Adipocyte (in vitro differentiated cells): ENCODE data around the gene ADTRP.

ENCODE experiments used
- DNase-seq: peaks from one replicate; pipeline ENCODE4 v3.0.0-alpha.2; 2015; ENCODE audit warnings: low read depth
- H3K27me3 ChIP-seq: replicated peaks from 2 replicates; pipeline ENCODE4 v1.7.0; 2013; ENCODE audit warnings: mild to moderate bottlenecking, low read length, moderate library complexity; ENCODE audit not compliant: control insufficient read depth, insufficient read depth
- H3K36me3 ChIP-seq: 2 replicates; pipeline ENCODE4 v1.7.0; 2013; ENCODE audit warnings: low read length, mild to moderate bottlenecking, moderate library complexity; ENCODE audit not compliant: control insufficient read depth, insufficient read depth, severe bottlenecking
- H3K4me1 ChIP-seq: 2 replicates; pipeline ENCODE4 v1.7.0; 2013; ENCODE audit warnings: mild to moderate bottlenecking, low read length, moderate library complexity; ENCODE audit not compliant: control insufficient read depth, insufficient read depth
- H3K4me3 ChIP-seq: 2 replicates; pipeline ENCODE4 v1.7.0; 2013; ENCODE audit warnings: mild to moderate bottlenecking, low read length, moderate library complexity
- H3K9ac ChIP-seq: 2 replicates; pipeline ENCODE4 v1.7.0; 2013; ENCODE audit warnings: mild to moderate bottlenecking, low read length, moderate library complexity
- H3K9me3 ChIP-seq: 2 replicates; pipeline ENCODE4 v1.7.0; 2013; ENCODE audit warnings: mild to moderate bottlenecking, low read length, moderate library complexity; ENCODE audit not compliant: control insufficient read depth

Gene ADTRP

GRCh38 chr6:11778648-11779328 is at the start of gene ADTRP:
Gene ADTRP (minus strand): TSS chr6:11778803. CDS start chr6:11778759, 44 bp downstream.
- Histone ChIP-seq H3K27me3 (no peaks in the 10 kb centered on the region), H3K9me3 (no peaks in the 10 kb centered on the region), H3K36me3 (no peaks in the 10 kb centered on the region), H3K4me1 (peaks cover 17% of the 10 kb centered on the region), H3K9ac (no peak within 1 kb of the TSS), H3K4me3 (no peak within 1 kb of the TSS)
- no peak for DNase-seq

DNA sequence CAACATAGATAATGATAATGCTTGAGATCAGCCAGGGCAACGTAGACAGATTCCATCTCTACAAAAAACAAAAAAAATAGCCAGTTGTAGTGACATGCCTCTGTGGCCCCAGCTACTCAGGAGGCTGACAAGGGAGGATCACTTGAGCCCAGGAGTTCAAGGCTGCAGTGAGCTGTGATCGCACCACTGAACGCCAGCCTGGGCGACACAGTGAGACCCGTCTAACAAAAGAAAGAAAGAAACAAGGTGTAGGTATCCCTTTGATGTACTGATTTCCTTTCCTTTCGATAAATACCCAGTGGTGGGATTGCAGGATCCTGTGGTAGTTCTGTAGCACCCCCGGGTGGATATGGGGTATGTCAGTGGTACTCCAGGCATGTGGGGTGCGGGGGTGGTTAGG is 48.2 kb upstream of the ADTRP start:
- no peaks in the 10 kb centered on the region for H3K4me1 ChIP-seq
- no peak for DNase-seq
- H3K36me3 ChIP-seq: no peaks in the 10 kb centered on the region
- no peak overlapping the region for H3K4me3 ChIP-seq
- H3K27me3 ChIP-seq: no peaks in the 10 kb centered on the region
- H3K9me3 ChIP-seq: no peaks in the 10 kb centered on the region
- no peak overlapping the region for H3K9ac ChIP-seq

DNA sequence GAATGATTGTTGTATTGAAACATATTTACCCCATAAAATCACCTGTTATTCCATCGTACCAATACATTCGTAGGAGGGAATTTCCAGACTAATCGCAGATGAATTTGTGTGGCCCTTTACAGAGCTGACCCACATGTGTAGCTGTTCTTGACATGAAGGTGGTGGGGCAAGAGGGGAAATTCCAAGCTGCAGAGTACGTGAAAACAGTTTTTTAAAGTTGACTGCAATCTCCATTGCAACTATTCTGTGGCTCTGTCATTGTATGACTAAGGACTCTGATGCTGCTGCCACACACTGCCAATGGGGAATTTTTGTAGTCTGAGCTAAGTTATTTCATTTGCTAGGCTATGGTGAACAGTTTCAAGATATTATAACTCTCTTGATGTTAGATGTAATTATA is 46.4 kb upstream of the ADTRP start:
- no peaks in the 10 kb centered on the region for H3K36me3 ChIP-seq
- H3K27me3 ChIP-seq: no peaks in the 10 kb centered on the region
- no peaks in the 10 kb centered on the region for H3K4me1 ChIP-seq
- DNase-seq: peak; percentile 17
- no peak overlapping the region for H3K4me3 ChIP-seq
- H3K9me3 ChIP-seq: no peaks in the 10 kb centered on the region
- no peak overlapping the region for H3K9ac ChIP-seq

GRCh38 chr6:11822346-11822745 is 43.7 kb upstream of the ADTRP start:
- no peak overlapping the region for H3K9ac ChIP-seq
- DNase-seq: no peak
- H3K4me1 ChIP-seq: no peaks in the 10 kb centered on the region
- H3K9me3 ChIP-seq: no peaks in the 10 kb centered on the region
- H3K4me3 ChIP-seq: no peak overlapping the region
- H3K36me3 ChIP-seq: no peaks in the 10 kb centered on the region
- no peaks in the 10 kb centered on the region for H3K27me3 ChIP-seq

- no peak for DNase-seq
- no peak overlapping the region for H3K9ac ChIP-seq
Observed at GRCh38 chr6:11821781-11822180, 43.2 kb upstream of the ADTRP start.

GRCh38 chr6:11820821-11821220 is 42.2 kb upstream of the ADTRP start:
- no peaks in the 10 kb centered on the region for H3K36me3 ChIP-seq
- H3K9me3 ChIP-seq: no peaks in the 10 kb centered on the region
- no peaks in the 10 kb centered on the region for H3K4me1 ChIP-seq
- H3K4me3 ChIP-seq: no peak overlapping the region
- no peak overlapping the region for H3K9ac ChIP-seq
- DNase-seq: no peak
- H3K27me3 ChIP-seq: no peaks in the 10 kb centered on the region

More at GRCh38 chr6:11821781-11822180, 43.2 kb upstream of the ADTRP start:
- Histone ChIP-seq H3K27me3 (no peaks in the 10 kb centered on the region), H3K36me3 (no peaks in the 10 kb centered on the region), H3K4me3 (no peak overlapping the region), H3K4me1 (no peaks in the 10 kb centered on the region), H3K9me3 (no peaks in the 10 kb centered on the region)

GRCh38 chr6:11819486-11819885 is 40.9 kb upstream of the ADTRP start:
- Histone ChIP-seq H3K9ac (no peak overlapping the region), H3K4me1 (peaks cover 3% of the 10 kb centered on the region), H3K4me3 (no peak overlapping the region), H3K9me3 (no peaks in the 10 kb centered on the region), H3K36me3 (no peaks in the 10 kb centered on the region), H3K27me3 (no peaks in the 10 kb centered on the region)
- DNase-seq: no peak

DNA sequence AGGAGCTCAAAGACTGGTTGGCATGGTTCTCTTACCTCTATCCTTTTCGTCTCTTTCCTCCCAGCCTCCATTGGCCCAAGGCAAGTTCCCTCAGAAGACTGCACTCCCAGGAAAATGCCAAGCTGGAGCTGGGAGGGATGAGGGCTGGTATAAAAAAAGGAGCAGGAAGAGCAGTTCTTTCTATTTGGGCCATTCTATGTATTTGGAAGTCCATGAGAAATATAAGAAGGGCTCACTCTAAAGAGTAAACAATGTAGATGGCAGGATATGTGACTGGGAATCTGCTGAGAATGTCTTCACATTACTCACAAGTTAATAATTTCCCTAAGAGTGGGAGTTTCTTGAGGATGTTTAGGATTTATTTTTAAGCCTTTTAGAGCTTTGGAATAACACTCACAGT is 36.6 kb upstream of the ADTRP start:
- peak; percentile 41 for DNase-seq
- Histone ChIP-seq H3K36me3 (no peaks in the 10 kb centered on the region), H3K4me1 (peaks cover 29% of the 10 kb centered on the region), H3K9ac (no peak overlapping the region), H3K4me3 (no peak overlapping the region), H3K27me3 (no peaks in the 10 kb centered on the region), H3K9me3 (no peaks in the 10 kb centered on the region)

GRCh38 chr6:11814819-11815218 is 36.2 kb upstream of the ADTRP start:
- peaks cover 33% of the 10 kb centered on the region for H3K4me1 ChIP-seq
- H3K4me3 ChIP-seq: no peak overlapping the region
- H3K27me3 ChIP-seq: no peaks in the 10 kb centered on the region
- no peaks in the 10 kb centered on the region for H3K36me3 ChIP-seq
- DNase-seq: no peak
- no peaks in the 10 kb centered on the region for H3K9me3 ChIP-seq
- no peak overlapping the region for H3K9ac ChIP-seq

DNA sequence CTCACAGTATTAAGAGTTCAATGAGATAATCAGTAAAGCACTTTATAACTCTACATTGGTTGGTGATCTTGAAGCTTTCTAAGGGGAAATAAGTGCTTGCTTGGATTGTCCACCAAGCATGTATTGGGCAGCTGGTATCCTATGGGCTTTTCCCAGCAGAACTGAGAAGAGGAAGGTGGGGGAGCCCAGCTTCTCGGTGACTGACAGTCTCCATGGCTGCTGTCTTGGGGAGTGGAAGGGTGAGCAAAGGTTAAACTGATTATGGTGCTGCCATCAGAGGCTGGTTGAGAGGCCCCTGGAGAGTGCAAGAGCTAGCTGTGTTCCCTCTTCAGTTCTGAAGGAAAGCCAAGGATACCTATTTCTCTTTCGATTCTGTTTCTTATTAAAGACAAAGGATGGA is 35.5 kb upstream of the ADTRP start:
- DNase-seq: no peak

DNA sequence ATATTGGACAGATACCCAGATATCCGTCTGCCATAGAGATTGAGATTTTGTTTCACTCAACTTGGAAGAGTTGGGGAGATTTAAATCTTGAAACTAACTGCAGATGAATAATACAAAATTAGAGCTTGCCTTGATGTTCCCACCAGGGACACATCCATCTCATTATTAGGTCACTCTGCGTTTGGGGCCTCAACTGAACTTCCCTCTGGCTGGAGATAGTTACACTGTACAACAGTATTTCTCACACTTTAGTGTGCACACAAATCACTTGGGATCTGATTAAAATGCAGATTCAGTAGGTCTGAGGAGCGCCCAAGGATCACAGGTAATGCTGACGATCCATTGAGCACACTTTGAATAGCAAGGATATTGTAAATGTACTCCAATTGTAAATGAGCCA is 35.0 kb upstream of the ADTRP start:
- Histone ChIP-seq H3K27me3 (no peaks in the 10 kb centered on the region), H3K4me1 (peaks cover 39% of the 10 kb centered on the region), H3K4me3 (no peak overlapping the region), H3K36me3 (no peaks in the 10 kb centered on the region), H3K9ac (no peak overlapping the region), H3K9me3 (no peaks in the 10 kb centered on the region)
- no peak for DNase-seq

More for the DNA sequence above, 35.5 kb upstream of the ADTRP start:
- Histone ChIP-seq H3K4me3 (no peak overlapping the region), H3K9me3 (no peaks in the 10 kb centered on the region), H3K9ac (no peak overlapping the region), H3K27me3 (no peaks in the 10 kb centered on the region), H3K4me1 (peaks cover 39% of the 10 kb centered on the region), H3K36me3 (no peaks in the 10 kb centered on the region)

DNA sequence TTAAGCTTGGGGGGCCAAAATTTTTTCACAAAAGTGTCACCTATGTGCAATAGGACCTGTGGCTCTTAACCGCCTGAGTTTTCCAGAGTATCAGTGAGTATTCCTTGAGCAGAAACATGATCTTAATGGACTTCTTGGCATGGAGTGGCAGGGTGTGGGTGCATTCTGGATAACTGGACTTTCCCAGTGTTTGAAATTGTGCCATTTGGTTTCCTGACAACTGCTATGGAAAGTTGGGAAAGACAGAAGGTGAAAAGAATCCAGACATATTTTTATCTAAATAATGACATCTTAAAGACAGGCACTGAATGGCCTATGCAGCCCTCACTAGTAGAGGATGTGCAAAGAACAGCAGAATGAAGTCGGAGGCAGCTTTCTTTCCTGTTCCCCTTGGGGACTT is 34.3 kb upstream of the ADTRP start:
- Histone ChIP-seq H3K9me3 (no peaks in the 10 kb centered on the region), H3K4me3 (no peak overlapping the region), H3K27me3 (no peaks in the 10 kb centered on the region), H3K9ac (no peak overlapping the region), H3K36me3 (no peaks in the 10 kb centered on the region), H3K4me1 (peaks cover 39% of the 10 kb centered on the region)
- DNase-seq: no peak
